Measurements from ENCODE around the gene TAAR5. TPM values are rescaled to one million over a fixed set of nuclear protein-coding genes. Genes with fewer than 3 reads are reported as not detected.

The TAAR5 gene, protein sequence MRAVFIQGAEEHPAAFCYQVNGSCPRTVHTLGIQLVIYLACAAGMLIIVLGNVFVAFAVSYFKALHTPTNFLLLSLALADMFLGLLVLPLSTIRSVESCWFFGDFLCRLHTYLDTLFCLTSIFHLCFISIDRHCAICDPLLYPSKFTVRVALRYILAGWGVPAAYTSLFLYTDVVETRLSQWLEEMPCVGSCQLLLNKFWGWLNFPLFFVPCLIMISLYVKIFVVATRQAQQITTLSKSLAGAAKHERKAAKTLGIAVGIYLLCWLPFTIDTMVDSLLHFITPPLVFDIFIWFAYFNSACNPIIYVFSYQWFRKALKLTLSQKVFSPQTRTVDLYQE
- total RNA-seq, result not detected in 2 replicates

GRCh38 chr6:132589454-132589853 is at the start of gene TAAR5:
Gene TAAR5, minus strand, starts transcription at chr6:132589741. Its CDS starts 55 bp downstream, at chr6:132589686.

DNA sequence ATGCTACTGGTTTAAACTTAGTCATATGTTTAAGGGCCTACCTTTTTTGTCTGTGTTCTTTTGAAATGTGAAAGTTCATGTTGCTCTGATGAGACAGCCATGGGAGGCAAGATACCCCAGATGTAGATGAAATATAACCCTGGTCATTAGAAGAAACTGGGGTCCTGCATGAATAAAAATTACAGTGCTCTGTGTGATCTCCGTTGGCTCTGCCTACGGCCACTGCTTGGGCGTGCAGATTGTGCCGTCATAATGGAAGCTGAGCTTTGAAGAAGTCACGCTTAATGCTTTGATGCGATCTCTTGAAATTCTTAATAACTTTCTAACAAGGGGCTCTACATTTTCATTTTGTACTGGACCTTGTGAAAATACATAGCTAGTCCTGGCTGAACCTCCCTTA is 34.6 kb upstream of the TAAR5 start, which contains the start of gene TAAR2:
Gene TAAR2, minus strand, starts transcription at position 101 of the 400 bp plus-strand sequence. Its CDS starts 0 bp downstream, at position 101.

DNA sequence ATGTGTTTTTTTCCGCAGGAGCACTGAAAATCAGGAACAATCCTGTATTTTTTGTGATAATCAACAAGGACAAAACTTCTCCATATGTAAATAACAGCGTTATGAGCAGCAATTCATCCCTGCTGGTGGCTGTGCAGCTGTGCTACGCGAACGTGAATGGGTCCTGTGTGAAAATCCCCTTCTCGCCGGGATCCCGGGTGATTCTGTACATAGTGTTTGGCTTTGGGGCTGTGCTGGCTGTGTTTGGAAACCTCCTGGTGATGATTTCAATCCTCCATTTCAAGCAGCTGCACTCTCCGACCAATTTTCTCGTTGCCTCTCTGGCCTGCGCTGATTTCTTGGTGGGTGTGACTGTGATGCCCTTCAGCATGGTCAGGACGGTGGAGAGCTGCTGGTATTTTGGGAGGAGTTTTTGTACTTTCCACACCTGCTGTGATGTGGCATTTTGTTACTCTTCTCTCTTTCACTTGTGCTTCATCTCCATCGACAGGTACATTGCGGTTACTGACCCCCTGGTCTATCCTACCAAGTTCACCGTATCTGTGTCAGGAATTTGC is 19.2 kb downstream of the TAAR5 start, which contains the start of gene TAAR6:
Gene TAAR6, plus strand, starts transcription at position 102 of the 557 bp plus-strand sequence. Its CDS starts 0 bp downstream, at position 102.

GRCh38 chr6:132552372-132552771 is 37.2 kb downstream of the TAAR5 start, which contains the start of gene TAAR8:
Gene TAAR8, plus strand, starts transcription at chr6:132552672. Its CDS starts 21 bp downstream, at chr6:132552693.

Other genes starting within 250 kb of the TAAR5 start
- gene MOXD1, start 188.3 kb downstream of the TAAR5 start, total RNA-seq, result 3.4 and 4.3 TPM in 2 replicates
- 26.2 and 34.4 TPM in 2 replicates for gene STX7, start 76.6 kb downstream of the TAAR5 start, total RNA-seq
- gene TAAR9, start 51.5 kb downstream of the TAAR5 start, total RNA-seq, result not detected in 2 replicates
- gene TAAR8, start 37.1 kb downstream of the TAAR5 start, total RNA-seq, result not detected in 2 replicates
- not detected in 2 replicates for gene TAAR6, start 19.4 kb downstream of the TAAR5 start, total RNA-seq
- gene TAAR2, start 34.5 kb upstream of the TAAR5 start, total RNA-seq, result not detected in 2 replicates
- not detected in 2 replicates for gene TAAR1, start 69.4 kb upstream of the TAAR5 start, total RNA-seq
- gene VNN1, start 124.3 kb upstream of the TAAR5 start, total RNA-seq, result 0.46 and 0.70 TPM in 2 replicates
- not detected in 2 replicates for gene VNN2, start 168.2 kb upstream of the TAAR5 start, total RNA-seq
- 10.3 and 16.2 TPM in 2 replicates for gene SLC18B1, start 208.9 kb upstream of the TAAR5 start, total RNA-seq
- 3,386 and 3,476 TPM in 2 replicates for gene RPS12, start 224.8 kb upstream of the TAAR5 start, total RNA-seq

Measured in hair follicular keratinocyte (primary cell).